IPS-20b (cell line): ENCODE measurements around the gene AKAP7.
A peak's percentile ranks its signal among the peaks of the same experiment; 100 is the strongest.
"Not testable (repeated sequence)": the region's sequence is repeated elsewhere in the genome, so short reads cannot be mapped to it uniquely, and the experiment has no call there.

Experiments used
- H3K27ac ChIP-seq: one replicate; pipeline ENCODE4 v1.5.1; 2013; ENCODE audit warnings: low read length
- H3K27me3 ChIP-seq: 2 replicates; pipeline ENCODE4 v1.6.1; 2013; ENCODE audit warnings: mild to moderate bottlenecking, low read length, inconsistent platforms; ENCODE audit not compliant: insufficient read depth
- H3K36me3 ChIP-seq: 2 replicates; pipeline ENCODE4 v1.6.1; 2013; ENCODE audit warnings: low read depth, mild to moderate bottlenecking, inconsistent platforms, low read length, moderate library complexity; ENCODE audit not compliant: insufficient read depth
- H3K4me1 ChIP-seq: 2 replicates; pipeline ENCODE4 v1.6.1; 2013; ENCODE audit warnings: mild to moderate bottlenecking, control low read depth, inconsistent platforms, low read length, moderate library complexity; ENCODE audit not compliant: insufficient read depth
- H3K4me3 ChIP-seq: 2 replicates; pipeline ENCODE4 v1.5.1; 2013; ENCODE audit warnings: mild to moderate bottlenecking, low read length, inconsistent platforms
- H3K9ac ChIP-seq: 2 replicates; pipeline ENCODE4 v1.6.1; 2013; ENCODE audit warnings: low read depth, mild to moderate bottlenecking, inconsistent platforms, low read length, moderate library complexity
- H3K9me3 ChIP-seq: 2 replicates; pipeline ENCODE4 v1.6.1; 2013; ENCODE audit warnings: mild to moderate bottlenecking, low read depth, low read length, inconsistent platforms; ENCODE audit not compliant: insufficient read depth

AKAP7 gene

GRCh38 chr6:131135244-131136020, at the start of gene AKAP7:
Gene AKAP7, plus strand, starts transcription at chr6:131135467. Its CDS starts 297 bp downstream, at chr6:131135764.
- H3K36me3 ChIP-seq = no peaks in the 10 kb centered on the region
- H3K9ac ChIP-seq = peak within 1 kb of the TSS; percentile 77; the same call in 1 of the 2 replicates
- no peak within 1 kb of the TSS for H3K27ac ChIP-seq
- H3K4me1 ChIP-seq = peaks cover 10% of the 10 kb centered on the region; the same call in 1 of the 2 replicates
- H3K4me3 ChIP-seq = peak within 1 kb of the TSS; percentile 79
- no peaks in the 10 kb centered on the region for H3K9me3 ChIP-seq
- peaks cover 23% of the 10 kb centered on the region for H3K27me3 ChIP-seq

GRCh38 chr6:131090339-131090738, 44.9 kb upstream of the AKAP7 start:
- H3K9me3 ChIP-seq = peaks cover 11% of the 10 kb centered on the region; the same call in 1 of the 2 replicates
- not testable (repeated sequence) for H3K27me3 ChIP-seq, H3K4me1 ChIP-seq, H3K36me3 ChIP-seq, H3K9ac ChIP-seq, H3K4me3 ChIP-seq, H3K27ac ChIP-seq

GRCh38 chr6:131091944-131092343, 43.3 kb upstream of the AKAP7 start:
- not testable (repeated sequence) for H3K9me3 ChIP-seq, H3K4me1 ChIP-seq, H3K4me3 ChIP-seq, H3K9ac ChIP-seq, H3K36me3 ChIP-seq, H3K27me3 ChIP-seq, H3K27ac ChIP-seq

- Histone ChIP-seq H3K27ac (no peak overlapping the region), H3K4me1 (no peaks in the 10 kb centered on the region), H3K9ac (no peak overlapping the region), H3K9me3 (no peaks in the 10 kb centered on the region), H3K27me3 (no peaks in the 10 kb centered on the region), H3K36me3 (no peaks in the 10 kb centered on the region), H3K4me3 (no peak overlapping the region)
These were observed 41.9 kb upstream of the AKAP7 start for GRCh38 chr6:131093334-131093733.

- H3K4me1 ChIP-seq = no peaks in the 10 kb centered on the region
- no peak overlapping the region for H3K4me3 ChIP-seq
- H3K27me3 ChIP-seq = no peaks in the 10 kb centered on the region
- no peak overlapping the region for H3K27ac ChIP-seq
- H3K36me3 ChIP-seq = no peaks in the 10 kb centered on the region
- no peaks in the 10 kb centered on the region for H3K9me3 ChIP-seq
- H3K9ac ChIP-seq = no peak overlapping the region
These were observed 38.5 kb upstream of the AKAP7 start for GRCh38 chr6:131096786-131097185.

GRCh38 chr6:131101911-131102680, 33.2 kb upstream of the AKAP7 start:
- no peaks in the 10 kb centered on the region for H3K27me3 ChIP-seq
- H3K4me1 ChIP-seq = no peaks in the 10 kb centered on the region
- H3K4me3 ChIP-seq = no peak overlapping the region
- no peaks in the 10 kb centered on the region for H3K36me3 ChIP-seq
- no peak overlapping the region for H3K9ac ChIP-seq
- H3K9me3 ChIP-seq = no peaks in the 10 kb centered on the region
- H3K27ac ChIP-seq = no peak overlapping the region

- Histone ChIP-seq H3K9ac (no peak overlapping the region), H3K27me3 (no peaks in the 10 kb centered on the region), H3K27ac (no peak overlapping the region), H3K4me1 (no peaks in the 10 kb centered on the region), H3K9me3 (no peaks in the 10 kb centered on the region), H3K36me3 (no peaks in the 10 kb centered on the region), H3K4me3 (no peak overlapping the region)
These were observed 32.0 kb upstream of the AKAP7 start for GRCh38 chr6:131103296-131103695.

GRCh38 chr6:131103901-131104300, 31.4 kb upstream of the AKAP7 start:
- H3K4me1 ChIP-seq = no peaks in the 10 kb centered on the region
- H3K27me3 ChIP-seq = no peaks in the 10 kb centered on the region
- H3K9me3 ChIP-seq = no peaks in the 10 kb centered on the region
- H3K36me3 ChIP-seq = no peaks in the 10 kb centered on the region
- H3K4me3 ChIP-seq = no peak overlapping the region
- no peak overlapping the region for H3K9ac ChIP-seq
- H3K27ac ChIP-seq = no peak overlapping the region

- H3K36me3 ChIP-seq = no peaks in the 10 kb centered on the region
- H3K27me3 ChIP-seq = no peaks in the 10 kb centered on the region
- H3K9me3 ChIP-seq = no peaks in the 10 kb centered on the region
- no peaks in the 10 kb centered on the region for H3K4me1 ChIP-seq
- H3K9ac ChIP-seq = no peak overlapping the region
- H3K27ac ChIP-seq = no peak overlapping the region
- no peak overlapping the region for H3K4me3 ChIP-seq
These were observed 28.1 kb upstream of the AKAP7 start for GRCh38 chr6:131107151-131107550.

- H3K27ac ChIP-seq = no peak overlapping the region
- H3K9ac ChIP-seq = no peak overlapping the region
- no peaks in the 10 kb centered on the region for H3K4me1 ChIP-seq
- H3K36me3 ChIP-seq = no peaks in the 10 kb centered on the region
- H3K4me3 ChIP-seq = no peak overlapping the region
- peaks cover under 1% of the 10 kb centered on the region; the same call in 1 of the 2 replicates for H3K9me3 ChIP-seq
- H3K27me3 ChIP-seq = no peaks in the 10 kb centered on the region
These were observed 23.0 kb upstream of the AKAP7 start for GRCh38 chr6:131112249-131112648.

GRCh38 chr6:131115651-131116050, 19.6 kb upstream of the AKAP7 start:
- Histone ChIP-seq H3K4me1 (no peaks in the 10 kb centered on the region), H3K27me3 (no peaks in the 10 kb centered on the region), H3K9ac (no peak overlapping the region), H3K4me3 (no peak overlapping the region), H3K36me3 (no peaks in the 10 kb centered on the region), H3K9me3 (peaks cover 7% of the 10 kb centered on the region; the same call in 1 of the 2 replicates), H3K27ac (no peak overlapping the region)

- no peak overlapping the region for H3K27ac ChIP-seq
- H3K4me1 ChIP-seq = no peaks in the 10 kb centered on the region
- H3K27me3 ChIP-seq = no peaks in the 10 kb centered on the region
- no peaks in the 10 kb centered on the region for H3K36me3 ChIP-seq
- no peak overlapping the region for H3K9ac ChIP-seq
- H3K9me3 ChIP-seq = peaks cover 7% of the 10 kb centered on the region; the same call in 1 of the 2 replicates
- no peak overlapping the region for H3K4me3 ChIP-seq
These were observed 18.9 kb upstream of the AKAP7 start for GRCh38 chr6:131116321-131116720.
